ENCODE data around the gene PTH2.

Gene PTH2

DNA sequence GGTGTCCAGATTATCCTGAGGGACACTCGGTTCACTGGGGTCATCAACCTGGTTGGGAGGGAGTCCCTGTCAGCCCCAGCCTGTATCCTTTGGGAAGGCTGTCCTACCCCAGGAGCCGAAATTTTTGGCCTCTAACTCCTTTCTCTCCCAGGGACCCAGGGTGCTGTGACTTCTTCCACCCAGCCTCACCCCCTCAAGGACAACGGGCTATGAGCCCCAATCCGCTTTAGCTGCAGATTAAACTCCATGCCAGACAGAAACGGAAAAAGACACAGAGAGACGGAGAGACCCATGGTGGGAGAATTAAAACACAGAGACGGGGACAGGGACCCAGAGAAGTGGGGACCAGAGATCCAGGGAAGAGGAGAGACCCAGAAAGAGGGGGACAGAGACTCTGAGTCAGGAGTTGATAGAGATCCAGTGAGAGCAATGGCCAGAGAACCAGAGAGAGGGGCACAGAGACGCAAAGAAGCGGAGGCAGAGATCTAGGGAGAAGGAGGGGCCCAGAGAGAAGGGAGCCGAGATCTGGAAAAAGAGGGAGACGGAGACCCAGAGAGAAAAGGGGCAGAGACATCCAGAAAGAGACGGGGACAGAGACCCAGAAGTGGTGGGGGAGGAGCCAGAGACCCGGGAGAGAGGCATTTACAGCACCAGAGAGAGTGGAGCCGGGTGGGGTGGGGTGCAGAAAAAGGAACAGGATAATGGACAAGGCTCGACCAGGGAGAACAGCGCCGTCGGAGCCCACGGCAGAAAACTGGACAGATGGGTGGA is 17.4 kb upstream of the PTH2 start:
- Histone ChIP-seq H3K9me3 (ENCODE audit: control insufficient read depth, low read length) (no peaks in the 10 kb centered on the region), H3K4me1 (ENCODE audit: control insufficient read depth, insufficient read depth, low read length) (peaks cover 9% of the 10 kb centered on the region), H3K27ac (ENCODE audit: insufficient read depth, low read depth, low read length, poor library complexity, severe bottlenecking) (no peak overlapping the region), H3K36me3 (ENCODE audit: control insufficient read depth, insufficient read depth, low read length) (no peaks in the 10 kb centered on the region), H3K27me3 (ENCODE audit: control insufficient read depth, insufficient read depth, low read length, poor library complexity, severe bottlenecking) (peaks cover 71% of the 10 kb centered on the region), H3K4me3 (ENCODE audit: insufficient read depth, low read depth, low read length) (peak overlapping the region; percentile 22)
- WGBS, 2 experiments, result 36 to 37% methylated on average over 19 of the region's 19 CpGs

DNA sequence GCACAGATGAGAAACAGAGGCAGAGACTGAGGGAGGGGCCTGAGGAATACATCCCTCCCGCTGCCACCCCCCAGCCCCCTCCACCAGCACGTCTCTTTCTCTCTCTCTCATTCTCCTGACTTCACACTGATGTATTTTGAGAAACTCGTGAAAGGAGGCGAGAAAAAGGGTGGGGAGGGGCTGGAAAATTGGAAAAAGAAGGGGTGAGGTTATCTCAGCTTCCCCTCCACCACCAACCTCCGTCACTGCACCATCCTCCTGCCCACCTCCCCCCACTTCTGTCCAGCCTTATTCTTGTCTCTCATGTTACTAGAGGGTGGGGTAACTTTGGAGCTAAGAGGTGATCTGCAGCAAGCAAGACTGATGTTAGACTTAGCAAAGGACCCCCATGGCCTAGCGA is 16.6 kb upstream of the PTH2 start:
- H3K4me1 ChIP-seq (ENCODE audit: control insufficient read depth, insufficient read depth, low read length), result peaks cover 9% of the 10 kb centered on the region
- no peak overlapping the region for H3K4me3 ChIP-seq (ENCODE audit: insufficient read depth, low read depth, low read length)
- H3K27me3 ChIP-seq (ENCODE audit: control insufficient read depth, insufficient read depth, low read length, poor library complexity, severe bottlenecking), result peaks cover 79% of the 10 kb centered on the region
- H3K27ac ChIP-seq (ENCODE audit: insufficient read depth, low read depth, low read length, poor library complexity, severe bottlenecking), result no peak overlapping the region
- no peaks in the 10 kb centered on the region for H3K9me3 ChIP-seq (ENCODE audit: control insufficient read depth, low read length)
- 81 to 85% methylated on average over 1 to 3 of the region's 6 CpGs for WGBS, 2 experiments
- H3K36me3 ChIP-seq (ENCODE audit: control insufficient read depth, insufficient read depth, low read length), result no peaks in the 10 kb centered on the region

DNA sequence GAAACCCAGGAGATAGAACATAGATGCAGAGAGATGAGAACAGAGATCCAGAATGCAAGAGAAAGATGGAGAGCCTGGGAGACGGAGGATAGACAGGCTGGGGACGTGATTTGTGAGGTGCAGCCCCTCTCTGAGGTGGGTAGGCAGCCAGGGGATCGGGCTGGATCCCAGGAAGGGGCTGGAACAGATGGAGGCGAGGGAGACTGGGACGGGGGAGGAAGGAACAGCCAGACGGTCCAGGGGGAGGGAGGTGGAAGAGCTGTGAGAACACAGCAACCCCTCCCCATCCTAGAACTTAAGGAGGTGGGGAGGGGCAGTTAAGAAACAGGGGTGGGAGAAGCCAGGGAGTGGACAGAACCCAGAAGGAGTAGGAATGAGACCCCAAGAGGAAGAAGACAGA is 15.0 kb upstream of the PTH2 start:
- Histone ChIP-seq H3K27me3 (ENCODE audit: control insufficient read depth, insufficient read depth, low read length, poor library complexity, severe bottlenecking) (peaks cover 92% of the 10 kb centered on the region), H3K9me3 (ENCODE audit: control insufficient read depth, low read length) (no peaks in the 10 kb centered on the region), H3K27ac (ENCODE audit: insufficient read depth, low read depth, low read length, poor library complexity, severe bottlenecking) (no peak overlapping the region), H3K36me3 (ENCODE audit: control insufficient read depth, insufficient read depth, low read length) (no peaks in the 10 kb centered on the region), H3K4me3 (ENCODE audit: insufficient read depth, low read depth, low read length) (no peak overlapping the region), H3K4me1 (ENCODE audit: control insufficient read depth, insufficient read depth, low read length) (peaks cover 9% of the 10 kb centered on the region)
- WGBS, 2 experiments, result 29 to 31% methylated on average over 6 of the region's 6 CpGs

DNA sequence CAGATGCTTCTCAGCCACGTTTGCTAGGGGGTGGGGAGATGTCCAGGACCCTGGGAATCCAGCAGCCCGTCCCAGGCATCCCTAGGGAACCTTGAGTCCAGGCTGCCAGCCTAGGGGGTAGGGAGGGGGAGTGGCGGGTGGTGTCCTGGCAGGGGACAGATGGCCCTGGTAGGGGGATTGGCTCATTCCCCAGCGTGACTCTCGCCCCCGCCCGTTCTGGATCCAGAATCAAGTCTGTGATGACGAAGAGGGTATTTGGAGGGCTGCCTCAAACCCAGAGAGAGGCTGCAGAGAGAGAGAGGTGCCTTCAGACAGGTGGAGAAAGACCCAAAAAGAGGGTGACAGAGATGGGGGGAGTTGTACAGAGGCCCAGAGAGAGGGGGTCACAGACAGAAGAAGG is 14.0 kb upstream of the PTH2 start:
- Histone ChIP-seq H3K4me3 (ENCODE audit: insufficient read depth, low read depth, low read length) (no peak overlapping the region), H3K36me3 (ENCODE audit: control insufficient read depth, insufficient read depth, low read length) (no peaks in the 10 kb centered on the region), H3K27me3 (ENCODE audit: control insufficient read depth, insufficient read depth, low read length, poor library complexity, severe bottlenecking) (peaks cover 97% of the 10 kb centered on the region), H3K27ac (ENCODE audit: insufficient read depth, low read depth, low read length, poor library complexity, severe bottlenecking) (no peak overlapping the region), H3K4me1 (ENCODE audit: control insufficient read depth, insufficient read depth, low read length) (peaks cover 6% of the 10 kb centered on the region), H3K9me3 (ENCODE audit: control insufficient read depth, low read length) (no peaks in the 10 kb centered on the region)
- WGBS, 2 experiments, result 40 to 49% methylated on average over 8 of the region's 8 CpGs

DNA sequence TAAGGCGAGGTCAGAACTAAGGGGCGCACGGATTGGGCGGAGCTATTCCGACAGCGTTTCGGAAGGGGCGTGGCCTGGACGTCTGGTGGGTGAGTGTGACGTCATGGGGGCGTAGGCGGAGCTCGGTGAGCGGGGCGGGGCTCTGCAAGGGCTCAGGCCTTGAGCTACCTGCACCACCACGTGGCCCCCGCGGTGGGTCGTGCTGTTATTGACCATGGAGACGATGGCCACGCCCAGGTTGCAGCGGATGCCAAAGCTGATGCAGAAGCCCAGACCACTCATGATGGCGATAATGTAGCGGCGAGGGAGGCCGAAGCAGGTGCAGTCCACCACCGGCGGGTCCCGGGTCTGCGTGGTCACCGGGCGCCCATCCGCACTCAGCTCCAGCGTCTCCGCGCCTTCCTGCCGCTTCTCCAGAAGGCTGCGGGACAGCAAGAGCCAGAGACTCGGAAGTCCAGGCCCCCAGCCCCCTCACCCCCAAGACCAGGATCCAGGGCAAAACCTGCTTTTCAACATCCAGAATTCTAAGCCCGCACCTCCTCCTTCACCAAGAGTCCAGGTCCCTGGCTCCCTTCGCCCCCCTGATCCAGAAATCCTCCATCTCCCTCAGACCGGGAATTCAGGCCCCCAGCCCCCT is 13.3 kb upstream of the PTH2 start:
- H3K4me1 ChIP-seq (ENCODE audit: control insufficient read depth, insufficient read depth, low read length), result no peaks in the 10 kb centered on the region
- 66 to 69% methylated on average over 42 of the region's 42 CpGs for WGBS, 2 experiments
- H3K4me3 ChIP-seq (ENCODE audit: insufficient read depth, low read depth, low read length), result no peak overlapping the region
- no peaks in the 10 kb centered on the region for H3K9me3 ChIP-seq (ENCODE audit: control insufficient read depth, low read length)
- peaks cover 97% of the 10 kb centered on the region for H3K27me3 ChIP-seq (ENCODE audit: control insufficient read depth, insufficient read depth, low read length, poor library complexity, severe bottlenecking)
- no peak overlapping the region for H3K27ac ChIP-seq (ENCODE audit: insufficient read depth, low read depth, low read length, poor library complexity, severe bottlenecking)
- H3K36me3 ChIP-seq (ENCODE audit: control insufficient read depth, insufficient read depth, low read length), result no peaks in the 10 kb centered on the region

DNA sequence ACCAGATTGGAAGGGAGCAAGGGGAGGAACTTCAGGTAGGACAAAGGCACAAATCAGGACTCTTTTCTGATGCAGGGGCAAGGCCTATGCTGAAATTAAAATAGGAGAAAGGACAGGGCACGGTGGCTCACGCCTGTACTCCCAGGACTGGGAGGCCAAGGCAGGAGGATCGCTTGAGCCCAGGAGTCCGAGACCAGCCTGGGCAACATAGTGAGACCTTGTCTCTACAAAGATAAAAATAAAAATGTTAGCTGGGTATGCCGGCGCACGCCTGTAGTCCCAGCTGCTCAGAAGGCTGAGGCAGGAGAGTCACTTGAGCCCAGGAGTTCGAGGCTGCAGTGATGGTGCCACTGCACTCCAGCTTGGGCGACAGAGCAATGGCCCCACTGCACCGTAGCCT is 12.4 kb upstream of the PTH2 start:
- Histone ChIP-seq H3K9me3 (ENCODE audit: control insufficient read depth, low read length) (no peaks in the 10 kb centered on the region), H3K27ac (ENCODE audit: insufficient read depth, low read depth, low read length, poor library complexity, severe bottlenecking) (no peak overlapping the region), H3K4me3 (ENCODE audit: insufficient read depth, low read depth, low read length) (no peak overlapping the region), H3K36me3 (ENCODE audit: control insufficient read depth, insufficient read depth, low read length) (no peaks in the 10 kb centered on the region), H3K27me3 (ENCODE audit: control insufficient read depth, insufficient read depth, low read length, poor library complexity, severe bottlenecking) (peaks cover 96% of the 10 kb centered on the region), H3K4me1 (ENCODE audit: control insufficient read depth, insufficient read depth, low read length) (peaks cover 5% of the 10 kb centered on the region)
- 93 to 94% methylated on average over 10 of the region's 10 CpGs for WGBS, 2 experiments

DNA sequence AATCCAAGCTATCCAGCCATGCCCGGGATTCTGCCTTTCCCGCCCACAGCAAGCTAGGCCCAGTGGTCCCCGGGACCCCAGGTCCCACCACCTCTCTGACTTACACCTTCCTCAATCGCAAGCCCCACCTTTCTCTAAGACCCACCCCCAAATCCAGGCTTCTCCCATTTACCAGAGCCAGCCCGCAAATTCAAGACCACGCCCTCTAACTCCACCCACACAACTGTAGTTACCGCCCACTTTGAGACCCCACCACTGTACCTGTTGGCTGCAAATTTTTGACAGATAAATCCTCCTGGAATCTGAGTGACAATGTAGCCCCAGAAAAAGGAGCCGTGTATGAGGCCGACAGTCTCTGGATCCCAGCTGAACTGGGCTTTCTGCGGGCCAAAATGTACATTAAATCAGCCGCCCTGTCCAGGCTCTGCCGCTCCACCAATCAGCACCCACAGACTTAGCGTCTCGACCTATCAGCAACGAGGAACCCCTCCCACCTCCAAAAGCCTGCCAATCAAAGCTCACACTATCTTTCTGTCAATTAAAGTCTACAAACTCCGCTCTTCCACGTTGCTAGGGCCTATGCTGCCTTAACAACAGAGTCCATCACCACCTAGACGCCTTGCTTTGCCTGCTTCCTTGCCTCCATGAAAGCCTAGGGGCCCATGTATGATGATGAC is 11.8 kb upstream of the PTH2 start:
- Histone ChIP-seq H3K36me3 (ENCODE audit: control insufficient read depth, insufficient read depth, low read length) (no peaks in the 10 kb centered on the region), H3K4me3 (ENCODE audit: insufficient read depth, low read depth, low read length) (no peak overlapping the region), H3K27me3 (ENCODE audit: control insufficient read depth, insufficient read depth, low read length, poor library complexity, severe bottlenecking) (peaks cover 96% of the 10 kb centered on the region), H3K4me1 (ENCODE audit: control insufficient read depth, insufficient read depth, low read length) (peaks cover 5% of the 10 kb centered on the region), H3K27ac (ENCODE audit: insufficient read depth, low read depth, low read length, poor library complexity, severe bottlenecking) (no peak overlapping the region), H3K9me3 (ENCODE audit: control insufficient read depth, low read length) (no peaks in the 10 kb centered on the region)
- 91% methylated on average over 18 of the region's 18 CpGs for WGBS, 2 experiments

DNA sequence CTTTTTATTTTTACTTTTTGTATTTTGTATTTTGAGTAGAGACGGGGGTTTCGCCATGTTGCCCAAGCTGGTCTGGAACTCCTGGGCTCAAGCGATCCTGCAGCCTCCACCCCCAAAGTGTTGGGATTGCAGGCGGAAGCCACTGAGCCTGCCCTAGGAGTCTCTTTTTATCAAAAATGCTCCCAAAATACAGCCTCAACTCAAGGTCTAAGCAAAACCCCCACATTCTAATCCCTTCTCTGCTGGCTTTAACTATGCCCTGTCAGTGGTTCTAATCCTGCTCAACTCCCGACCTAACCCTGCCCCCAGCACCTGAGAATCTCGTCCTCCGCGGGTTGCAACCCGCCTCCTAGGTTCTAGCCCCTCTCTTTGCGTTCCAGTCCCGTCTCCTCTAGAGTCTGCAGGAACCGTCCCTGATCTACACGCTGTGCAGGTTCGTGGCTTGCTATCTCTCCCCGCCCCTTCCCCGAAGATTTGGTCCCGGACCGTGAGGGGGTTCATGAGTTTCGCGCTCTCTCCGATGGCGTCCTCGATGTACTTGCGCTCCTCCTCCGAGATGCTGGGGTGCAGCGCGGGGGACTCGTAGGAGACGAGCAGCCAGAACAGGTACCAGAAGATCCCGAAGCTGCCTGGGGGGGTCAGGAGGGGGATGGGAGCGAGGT is 10.1 kb upstream of the PTH2 start:
- WGBS, 2 experiments, result 69 to 72% methylated on average over 31 of the region's 31 CpGs
- peaks cover 96% of the 10 kb centered on the region for H3K27me3 ChIP-seq (ENCODE audit: control insufficient read depth, insufficient read depth, low read length, poor library complexity, severe bottlenecking)
- H3K4me1 ChIP-seq (ENCODE audit: control insufficient read depth, insufficient read depth, low read length), result peaks cover 8% of the 10 kb centered on the region
- no peaks in the 10 kb centered on the region for H3K36me3 ChIP-seq (ENCODE audit: control insufficient read depth, insufficient read depth, low read length)
- no peak overlapping the region for H3K4me3 ChIP-seq (ENCODE audit: insufficient read depth, low read depth, low read length)
- no peak overlapping the region for H3K27ac ChIP-seq (ENCODE audit: insufficient read depth, low read depth, low read length, poor library complexity, severe bottlenecking)
- H3K9me3 ChIP-seq (ENCODE audit: control insufficient read depth, low read length), result no peaks in the 10 kb centered on the region

DNA sequence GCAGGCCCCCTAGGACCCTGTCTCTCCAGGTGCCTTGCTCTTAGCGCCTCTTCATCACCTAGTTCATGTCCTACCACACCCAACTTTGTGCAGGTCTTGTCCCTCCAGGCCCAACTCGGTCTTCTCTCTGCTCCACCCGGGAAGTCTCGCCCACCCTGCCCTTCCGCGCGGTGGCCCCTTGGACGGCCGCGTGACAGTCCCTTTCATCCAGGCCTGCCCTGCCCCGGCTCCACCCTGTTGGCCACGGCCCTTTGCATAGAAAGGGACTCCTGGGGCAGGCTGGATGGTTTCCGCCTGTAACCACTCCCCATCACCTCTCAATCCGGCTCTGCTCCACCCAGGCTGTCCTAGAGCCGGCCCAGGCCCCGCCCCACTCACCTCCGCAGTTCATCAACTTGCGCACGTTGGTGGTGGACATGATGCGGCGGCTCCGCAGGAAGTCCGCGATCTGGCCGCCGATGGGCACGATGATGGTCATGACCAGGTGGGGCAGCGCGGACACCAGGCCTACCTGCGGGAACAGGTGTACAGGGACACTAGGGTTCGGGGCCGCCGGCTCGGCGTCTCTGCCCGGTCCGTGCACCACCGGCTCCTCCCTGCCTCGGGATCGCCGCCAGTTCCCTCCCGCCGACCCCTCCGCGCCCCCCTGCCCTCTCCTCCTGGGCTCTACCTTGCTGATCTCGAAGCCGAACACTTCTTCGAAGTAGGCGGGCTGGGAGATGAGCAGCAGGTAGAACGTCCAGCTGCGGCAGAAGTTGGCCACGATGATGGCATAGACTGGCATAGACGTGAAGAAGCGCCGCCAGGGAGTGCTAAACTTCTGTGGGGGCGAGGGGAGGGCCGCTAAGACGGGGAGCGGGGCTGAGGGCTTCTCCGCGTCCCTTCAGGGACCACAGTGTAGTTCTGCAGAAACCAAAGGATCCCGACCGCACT is 9.2 kb upstream of the PTH2 start:
- peak overlapping the region; percentile 13 for H3K4me3 ChIP-seq (ENCODE audit: insufficient read depth, low read depth, low read length)
- peaks cover 8% of the 10 kb centered on the region for H3K4me1 ChIP-seq (ENCODE audit: control insufficient read depth, insufficient read depth, low read length)
- H3K36me3 ChIP-seq (ENCODE audit: control insufficient read depth, insufficient read depth, low read length), result no peaks in the 10 kb centered on the region
- 16% methylated on average over 63 of the region's 63 CpGs for WGBS, 2 experiments
- peaks cover 96% of the 10 kb centered on the region for H3K27me3 ChIP-seq (ENCODE audit: control insufficient read depth, insufficient read depth, low read length, poor library complexity, severe bottlenecking)
- no peaks in the 10 kb centered on the region for H3K9me3 ChIP-seq (ENCODE audit: control insufficient read depth, low read length)
- H3K27ac ChIP-seq (ENCODE audit: insufficient read depth, low read depth, low read length, poor library complexity, severe bottlenecking), result no peak overlapping the region

All from ectodermal cell (in vitro differentiated cells).